WERI-Rb-1 (cell line): ENCODE data around the gene ABCC4.

Source experiments
- DNase-seq: peaks from one replicate; pipeline ENCODE4 v3.0.0-alpha.2; 2020
- H3K27ac ChIP-seq: fragments of 250-450 bp; sonication (Bioruptor Pico); 2 replicates; pipeline ENCODE4 v1.5.1; 2020; ENCODE audit warnings: mild to moderate bottlenecking, moderate library complexity
- H3K27me3 ChIP-seq: fragments of 250-450 bp; sonication (Bioruptor Pico); 2 replicates; pipeline ENCODE4 v1.5.1; 2021; ENCODE audit warnings: mild to moderate bottlenecking, low read depth, moderate library complexity; ENCODE audit not compliant: insufficient read depth, severe bottlenecking
- H3K36me3 ChIP-seq: fragments of 250-450 bp; sonication (Bioruptor Pico); 2 replicates; pipeline ENCODE4 v1.5.1; 2020; ENCODE audit warnings: mild to moderate bottlenecking, moderate library complexity
- H3K4me3 ChIP-seq: 2 replicates; pipeline ENCODE4 v1.5.1; 2011; ENCODE audit warnings: low read depth, mild to moderate bottlenecking, control low read depth, low read length
- H3K9me3 ChIP-seq: fragments of 250-450 bp; sonication (Bioruptor Pico); 2 replicates; pipeline ENCODE4 v1.5.1; 2021; ENCODE audit warnings: mild to moderate bottlenecking, moderate library complexity; ENCODE audit not compliant: severe bottlenecking
- TF ChIP-seq, protein P1 (sequence below): IDR thresholded peaks from 2 replicates; pipeline ENCODE4 v1.5.1; 2011; ENCODE audit warnings: low read depth, mild to moderate bottlenecking, control low read depth, inconsistent platforms, low read length

ABCC4 gene

DNA sequence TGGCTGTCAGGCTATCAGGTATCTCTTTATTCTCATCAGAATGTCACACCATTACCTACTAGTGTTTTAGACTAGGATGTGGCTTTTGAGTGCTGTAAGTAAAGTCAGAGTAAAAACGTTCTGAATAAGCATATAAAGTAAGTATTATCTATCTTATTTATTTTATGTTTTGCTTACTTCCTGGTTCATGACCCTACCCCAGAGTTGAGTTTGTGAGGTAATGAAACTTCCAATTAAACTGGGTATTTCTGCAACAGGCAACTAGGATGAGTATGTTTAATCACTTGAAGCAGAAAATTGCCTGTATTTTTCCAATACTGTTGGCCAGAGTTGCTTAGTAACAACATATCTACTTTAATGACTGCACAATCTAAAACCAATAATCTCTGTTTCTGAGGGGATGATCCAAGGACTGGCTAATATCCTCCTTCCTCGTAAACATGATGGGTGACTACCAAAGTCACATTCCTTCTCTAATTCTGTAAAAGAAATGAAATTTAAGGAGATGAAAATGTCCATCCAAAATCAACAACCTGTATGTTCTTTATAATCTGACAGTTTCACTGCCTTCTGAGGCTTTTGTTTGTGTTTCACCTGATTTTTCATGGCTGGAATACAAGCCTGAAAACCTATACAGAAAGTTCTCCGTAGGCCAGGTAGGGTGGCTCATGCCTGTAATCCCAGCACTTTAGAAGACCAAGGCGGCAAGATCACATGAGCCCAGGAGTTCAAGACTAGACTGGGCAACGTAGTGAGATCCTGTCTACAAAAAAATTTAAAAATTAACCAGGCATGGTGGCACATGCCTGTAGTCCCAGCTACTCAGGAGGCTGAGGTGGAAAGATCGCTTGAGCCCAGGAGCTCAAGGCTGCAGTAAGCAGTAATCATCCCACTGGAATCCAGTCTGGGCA is 83.1 kb downstream of the ABCC4 start:
- H3K4me3 ChIP-seq: no peak overlapping the region
- TF ChIP-seq, protein P1, sequence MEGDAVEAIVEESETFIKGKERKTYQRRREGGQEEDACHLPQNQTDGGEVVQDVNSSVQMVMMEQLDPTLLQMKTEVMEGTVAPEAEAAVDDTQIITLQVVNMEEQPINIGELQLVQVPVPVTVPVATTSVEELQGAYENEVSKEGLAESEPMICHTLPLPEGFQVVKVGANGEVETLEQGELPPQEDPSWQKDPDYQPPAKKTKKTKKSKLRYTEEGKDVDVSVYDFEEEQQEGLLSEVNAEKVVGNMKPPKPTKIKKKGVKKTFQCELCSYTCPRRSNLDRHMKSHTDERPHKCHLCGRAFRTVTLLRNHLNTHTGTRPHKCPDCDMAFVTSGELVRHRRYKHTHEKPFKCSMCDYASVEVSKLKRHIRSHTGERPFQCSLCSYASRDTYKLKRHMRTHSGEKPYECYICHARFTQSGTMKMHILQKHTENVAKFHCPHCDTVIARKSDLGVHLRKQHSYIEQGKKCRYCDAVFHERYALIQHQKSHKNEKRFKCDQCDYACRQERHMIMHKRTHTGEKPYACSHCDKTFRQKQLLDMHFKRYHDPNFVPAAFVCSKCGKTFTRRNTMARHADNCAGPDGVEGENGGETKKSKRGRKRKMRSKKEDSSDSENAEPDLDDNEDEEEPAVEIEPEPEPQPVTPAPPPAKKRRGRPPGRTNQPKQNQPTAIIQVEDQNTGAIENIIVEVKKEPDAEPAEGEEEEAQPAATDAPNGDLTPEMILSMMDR: no peak
- no peaks in the 10 kb centered on the region for H3K27me3 ChIP-seq
- no peak overlapping the region for H3K27ac ChIP-seq
- H3K9me3 ChIP-seq: peaks cover 3% of the 10 kb centered on the region
- no peak for DNase-seq
- no peaks in the 10 kb centered on the region; the same call in none of the 2 replicates for H3K36me3 ChIP-seq

DNA sequence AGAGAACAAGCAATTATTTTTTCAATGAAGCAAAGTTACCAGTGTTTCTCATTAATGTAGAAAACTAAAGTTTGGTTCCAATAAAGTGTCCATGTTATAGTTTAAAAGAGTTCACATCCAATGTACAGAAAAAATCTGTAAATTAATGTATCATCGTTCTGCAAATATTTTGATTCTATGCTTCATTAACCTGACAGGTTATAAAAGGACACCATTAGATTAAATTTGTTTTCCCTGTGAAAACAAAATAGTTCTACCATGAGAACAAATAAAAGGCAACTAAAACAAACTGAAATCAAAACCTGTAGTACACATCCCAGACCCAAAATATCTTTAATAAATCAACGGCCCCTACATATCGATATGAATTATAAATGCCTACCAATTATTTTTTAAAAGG is 85.1 kb downstream of the ABCC4 start:
- H3K27ac ChIP-seq: no peak overlapping the region
- TF ChIP-seq, protein P1: no peak
- H3K4me3 ChIP-seq: no peak overlapping the region
- no peak for DNase-seq
- no peaks in the 10 kb centered on the region for H3K27me3 ChIP-seq
- H3K36me3 ChIP-seq: no peaks in the 10 kb centered on the region; the same call in none of the 2 replicates
- peaks cover 3% of the 10 kb centered on the region for H3K9me3 ChIP-seq

DNA sequence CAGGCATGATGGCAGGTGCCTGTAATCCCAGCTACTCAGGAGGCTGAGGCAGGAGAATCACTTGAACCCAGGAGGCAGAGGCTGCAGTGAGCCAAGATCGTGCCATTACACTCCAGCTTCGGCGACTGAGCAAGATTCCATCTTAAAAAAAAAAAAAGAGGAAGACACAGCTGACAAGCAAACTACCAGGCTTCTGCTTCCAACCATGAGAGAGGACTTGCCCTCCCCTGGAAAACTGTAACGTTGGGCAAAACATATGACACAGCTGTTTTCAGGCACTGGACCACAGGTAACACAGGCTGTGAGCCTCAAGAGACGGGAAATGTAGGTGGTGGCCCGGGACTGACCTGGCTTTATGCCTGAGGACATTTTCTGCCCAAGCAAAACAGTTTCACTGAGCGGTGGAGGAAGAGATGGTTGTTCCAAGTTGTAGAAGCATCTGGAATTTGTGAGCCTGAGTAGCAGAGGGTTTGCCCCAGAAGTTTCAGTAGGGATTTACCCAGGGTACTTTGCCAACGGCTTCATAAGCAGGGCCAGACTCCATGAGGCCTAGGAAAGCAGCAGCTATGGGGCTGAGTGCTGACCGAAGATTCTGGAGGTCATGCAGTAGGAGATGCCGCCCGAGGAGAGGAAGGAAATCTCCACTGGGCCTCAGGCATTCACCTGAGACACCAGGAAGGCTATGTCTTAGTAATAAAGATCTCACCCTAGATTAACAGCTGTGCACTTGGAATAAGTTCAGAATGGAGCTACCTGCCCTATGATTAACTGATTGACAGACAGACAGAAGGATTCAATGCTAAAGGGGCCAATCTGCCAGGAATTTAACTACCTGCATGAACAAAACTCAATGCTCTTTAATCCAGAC is 88.0 kb downstream of the ABCC4 start:
- DNase-seq: no peak
- Histone ChIP-seq H3K27ac (no peak overlapping the region), H3K36me3 (peaks cover 10% of the 10 kb centered on the region), H3K27me3 (no peaks in the 10 kb centered on the region), H3K9me3 (no peaks in the 10 kb centered on the region), H3K4me3 (no peak overlapping the region)
- TF ChIP-seq, protein P1: no peak

DNA sequence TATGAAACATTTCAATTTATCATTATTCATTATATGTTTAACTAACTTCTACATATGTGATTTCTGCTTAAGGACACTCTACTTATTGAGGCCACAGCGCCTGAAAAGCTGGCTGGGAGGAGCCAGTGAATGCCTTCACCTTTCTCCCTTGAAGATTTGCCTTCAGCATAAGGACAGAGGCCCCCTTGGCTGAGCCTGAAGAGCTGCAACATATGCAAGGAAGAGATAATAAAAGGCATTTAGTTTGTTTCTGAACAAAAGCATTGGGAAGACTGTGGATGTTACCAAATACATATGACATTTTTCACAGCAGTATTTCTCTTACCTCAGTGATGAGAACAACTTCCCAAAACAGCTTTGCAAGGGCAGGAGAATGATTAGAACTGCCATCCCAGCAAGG is 92.1 kb downstream of the ABCC4 start:
- peaks cover 20% of the 10 kb centered on the region for H3K36me3 ChIP-seq
- no peaks in the 10 kb centered on the region for H3K9me3 ChIP-seq
- H3K27me3 ChIP-seq: no peaks in the 10 kb centered on the region
- TF ChIP-seq, protein P1: no peak
- no peak overlapping the region for H3K27ac ChIP-seq
- DNase-seq: no peak
- no peak overlapping the region for H3K4me3 ChIP-seq

DNA sequence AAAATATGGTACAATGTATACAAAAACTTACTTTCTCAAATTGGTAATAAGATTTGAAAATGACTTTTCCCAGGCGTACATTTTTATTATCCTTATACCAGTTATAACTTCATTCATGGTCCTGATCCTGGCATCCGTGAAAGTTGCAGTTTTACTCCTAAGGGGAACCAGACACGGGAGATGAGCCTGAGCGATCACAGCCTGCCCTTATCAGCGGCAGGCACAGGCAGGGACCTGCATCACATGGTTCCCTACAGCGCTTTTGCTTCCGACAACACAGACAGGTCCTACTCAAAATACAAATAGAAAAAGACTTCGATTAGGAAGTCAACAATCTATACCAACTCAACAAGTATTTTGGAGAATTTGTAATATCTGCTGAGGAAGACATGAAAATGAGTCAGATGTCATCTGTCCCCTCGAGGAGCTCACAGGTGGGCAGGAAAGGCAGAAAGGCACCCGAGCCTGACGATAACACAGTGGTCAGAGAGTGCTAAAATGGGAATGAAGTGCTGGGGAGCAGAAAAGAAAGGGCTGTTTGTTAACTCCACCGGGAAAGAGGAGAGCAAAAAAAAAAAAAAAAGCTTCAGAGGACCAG is 93.4 kb downstream of the ABCC4 start:
- TF ChIP-seq, protein P1: no peak
- H3K4me3 ChIP-seq: no peak overlapping the region
- H3K36me3 ChIP-seq: peaks cover 20% of the 10 kb centered on the region
- DNase-seq: no peak
- H3K9me3 ChIP-seq: no peaks in the 10 kb centered on the region
- no peak overlapping the region for H3K27ac ChIP-seq
- H3K27me3 ChIP-seq: no peaks in the 10 kb centered on the region
